Caco-2 (cell line): ENCODE results near the gene SPATA24. TPM values are rescaled to one million over a fixed set of nuclear protein-coding genes. Genes with fewer than 3 reads are reported as not detected.

ENCODE experiments used
- BruUV-seq: library from RNA; stranded (reverse); fragments of 400-500 nt; replicated peaks from 2 replicates; lab custom pipeline; 2021; lab: Mats Ljungman, UMichigan
- CTCF ChIA-PET: fragments of 300-600 bp; sonication (Branson Sonifier 250); formaldehyde crosslinking; loops from one replicate; lab custom pipeline; 2022; ENCODE audit warnings: antibody characterized with exemption; lab: Charles Lee
- POLR2A ChIA-PET: fragments of 300-600 bp; sonication (Branson Sonifier 250); formaldehyde crosslinking; loops from one replicate; lab custom pipeline; 2022; ENCODE audit warnings: antibody characterized with exemption; lab: Charles Lee
- DNase-seq, 2 experiments: peaks; one replicate each; pipeline versions ENCODE4 v3.0.0 to v3.0.0-alpha.2; 2020 to 2022
- H3K27me3 ChIP-seq: replicated peaks from 2 replicates; pipeline ENCODE4 v1.6.0; 2011; ENCODE audit warnings: low read length; ENCODE audit not compliant: control insufficient read depth, insufficient read depth
- H3K36me3 ChIP-seq: 2 replicates; pipeline ENCODE4 v1.5.1; 2011; ENCODE audit warnings: low read length; ENCODE audit not compliant: control insufficient read depth, insufficient read depth
- H3K4me1 ChIP-seq: fragments of 250-450 bp; sonication (Bioruptor Pico); 2 replicates; pipeline ENCODE4 v1.5.1; 2020; ENCODE audit warnings: mild to moderate bottlenecking
- H3K4me3 ChIP-seq: 2 replicates; pipeline ENCODE4 v1.5.1; 2011; ENCODE audit warnings: low read depth, mild to moderate bottlenecking, control low read depth, low read length
- H3K9me3 ChIP-seq: fragments of 250-450 bp; sonication (Bioruptor Pico); 2 replicates; pipeline ENCODE4 v1.5.1; 2020; ENCODE audit warnings: mild to moderate bottlenecking, moderate library complexity
- H3K27ac Mint-ChIP-seq: one replicate; pipeline ENCODE4 v1.8.0; 2022; ENCODE audit warnings: mixed read lengths; ENCODE audit not compliant: unreplicated experiment
- H3K27me3 Mint-ChIP-seq: one replicate; pipeline ENCODE4 v1.8.0; 2022; ENCODE audit warnings: mixed read lengths; ENCODE audit not compliant: insufficient read depth, unreplicated experiment
- H3K36me3 Mint-ChIP-seq: one replicate; pipeline ENCODE4 v1.8.0; 2022; ENCODE audit warnings: mild to moderate bottlenecking, mixed read lengths; ENCODE audit not compliant: insufficient read depth, unreplicated experiment
- H3K4me1 Mint-ChIP-seq: one replicate; pipeline ENCODE4 v1.8.0; 2022; ENCODE audit warnings: low read depth, mixed read lengths; ENCODE audit not compliant: unreplicated experiment
- H3K4me3 Mint-ChIP-seq: one replicate; pipeline ENCODE4 v1.8.0; 2022; ENCODE audit warnings: mild to moderate bottlenecking, moderate library complexity, mixed read lengths; ENCODE audit not compliant: unreplicated experiment
- H3K9me3 Mint-ChIP-seq: one replicate; pipeline ENCODE4 v1.8.0; 2022; ENCODE audit warnings: mixed read lengths; ENCODE audit not compliant: unreplicated experiment
- CTCF ChIP-seq, 2 experiments: fragments of 200-600 bp in 1 of 2; IDR thresholded peaks; 1 replicate in 1 of 2; 2 replicates in 1 of 2; pipeline versions ENCODE4 v1.5.1 to v1.8.0; 2011 to 2022; ENCODE audit warnings: antibody characterized with exemption in 1 of 2, control low read depth in 1 of 2, inconsistent platforms in 1 of 2, low read depth in 1 of 2, low read length in 1 of 2, mild to moderate bottlenecking in 1 of 2, moderate library complexity in 1 of 2; ENCODE audit not compliant: insufficient read depth in 1 of 2, severe bottlenecking in 1 of 2, unreplicated experiment in 1 of 2
- intact Hi-C: fragments of 100-400 bp; cut with micrococcal nuclease; formaldehyde crosslinking; loops from one replicate; pipeline ENCODE4 v1.10.0; 2022; ENCODE audit not compliant: unreplicated experiment
- total RNA-seq: library from RNA; stranded (reverse); gene quantifications from 2 replicates; pipeline ENCODE4 v1.2.3, GENCODE V29; 2022

Gene SPATA24
- total RNA-seq, 1 experiment from 2014 or later: 10.1 TPM

- peaks cover 4% of the 10 kb centered on the region for H3K4me1 Mint-ChIP-seq
- H3K27ac Mint-ChIP-seq: no peak overlapping the region
- intact Hi-C loops: no loop called here
- CTCF ChIA-PET: no interaction called here
- DNase-seq: no peak
- no peaks in the 10 kb centered on the region for H3K27me3 Mint-ChIP-seq
- H3K4me3 Mint-ChIP-seq: no peak overlapping the region
- H3K36me3 Mint-ChIP-seq: peaks cover 19% of the 10 kb centered on the region
- Histone ChIP-seq H3K36me3 (no peaks in the 10 kb centered on the region; the same call in 1 of the 2 replicates), H3K4me1 (peaks cover 14% of the 10 kb centered on the region), H3K4me3 (no peak overlapping the region), H3K9me3 (no peaks in the 10 kb centered on the region), H3K27me3 (no peaks in the 10 kb centered on the region)
- no peaks in the 10 kb centered on the region for H3K9me3 Mint-ChIP-seq
- no peak for TF ChIP-seq CTCF (IDR thresholded peaks at IDR 0.05; ENCODE audit: insufficient read depth in 1 of 2, low read depth in 1 of 2, low read length in 1 of 2, severe bottlenecking in 1 of 2, unreplicated experiment in 1 of 2)
- no TSS peak for BruUV-seq
- POLR2A ChIA-PET: no interaction called here
Measured at GRCh38 chr5:139396691-139397090, 7.2 kb downstream of the SPATA24 start.

- H3K4me1 ChIP-seq: peaks cover 18% of the 10 kb centered on the region
- H3K9me3 Mint-ChIP-seq: no peaks in the 10 kb centered on the region
- H3K9me3 ChIP-seq: no peaks in the 10 kb centered on the region
- POLR2A ChIA-PET: no interaction called here
- CTCF ChIA-PET: no interaction called here
- no peak for TF ChIP-seq CTCF (IDR thresholded peaks at IDR 0.05; ENCODE audit: insufficient read depth in 1 of 2, low read depth in 1 of 2, low read length in 1 of 2, severe bottlenecking in 1 of 2, unreplicated experiment in 1 of 2)
- H3K4me3 ChIP-seq: no peak overlapping the region
- peaks cover 20% of the 10 kb centered on the region for H3K36me3 Mint-ChIP-seq
- no peak for DNase-seq
- no TSS peak for BruUV-seq
- no peaks in the 10 kb centered on the region; the same call in 1 of the 2 replicates for H3K36me3 ChIP-seq
- no peaks in the 10 kb centered on the region for H3K27me3 Mint-ChIP-seq
- H3K27ac Mint-ChIP-seq: no peak overlapping the region
- peaks cover 9% of the 10 kb centered on the region for H3K4me1 Mint-ChIP-seq
- H3K4me3 Mint-ChIP-seq: no peak overlapping the region
- H3K27me3 ChIP-seq: no peaks in the 10 kb centered on the region
- intact Hi-C loops: no loop called here
Measured at GRCh38 chr5:139395844-139396640, 7.8 kb downstream of the SPATA24 start.

GRCh38 chr5:139394654-139395566, 9.0 kb downstream of the SPATA24 start, which contains the start of gene PROB1:
Gene PROB1 (minus strand): TSS chr5:139395104. CDS start chr5:139395081, 23 bp downstream.
- no peak for TF ChIP-seq CTCF (IDR thresholded peaks at IDR 0.05; ENCODE audit: insufficient read depth in 1 of 2, low read depth in 1 of 2, low read length in 1 of 2, severe bottlenecking in 1 of 2, unreplicated experiment in 1 of 2)
- no peak for DNase-seq
- Histone ChIP-seq H3K27me3 (no peaks in the 10 kb centered on the region), H3K36me3 (no peaks in the 10 kb centered on the region; the same call in 1 of the 2 replicates), H3K9me3 (no peaks in the 10 kb centered on the region), H3K4me3 (no peak within 1 kb of the TSS), H3K4me1 (peaks cover 22% of the 10 kb centered on the region)
- Mint-ChIP-seq H3K9me3 (no peaks in the 10 kb centered on the region), H3K27ac (no peak within 1 kb of the TSS), H3K36me3 (peaks cover 20% of the 10 kb centered on the region), H3K27me3 (no peaks in the 10 kb centered on the region), H3K4me3 (no peak within 1 kb of the TSS), H3K4me1 (peaks cover 9% of the 10 kb centered on the region)
- CTCF ChIA-PET: no interaction called here
- POLR2A ChIA-PET: interaction anchor here (0.6 kb wide), 1 partner anchor 102 kb away, joined by 7 read pairs; no protein-coding TSS in a partner anchor
- no TSS peak for BruUV-seq
- intact Hi-C loops: no loop called here
